Renal cortical epithelial cell (primary cell): ENCODE data around the gene PAPSS1. TPM values are rescaled to one million over a fixed set of nuclear protein-coding genes. Genes with fewer than 3 reads are reported as not detected.
A peak's percentile ranks its signal among the peaks of the same experiment; 100 is the strongest.
"Not testable (repeated sequence)": the region's sequence is repeated elsewhere in the genome, so short reads cannot be mapped to it uniquely, and the experiment has no call there.

ENCODE experiments used
- DNase-seq: peaks from one replicate; pipeline ENCODE4 v3.0.0-alpha.2; 2011; ENCODE audit warnings: low read depth
- total RNA-seq: library from RNA; depleted of rRNA; stranded (reverse); fragments of >200 nt; gene quantifications from 2 replicates; pipeline ENCODE4 v1.2.3, GENCODE V29; 2014

Gene PAPSS1
- total RNA-seq, 1 donor from 2014 or later, result 123 TPM

DNA sequence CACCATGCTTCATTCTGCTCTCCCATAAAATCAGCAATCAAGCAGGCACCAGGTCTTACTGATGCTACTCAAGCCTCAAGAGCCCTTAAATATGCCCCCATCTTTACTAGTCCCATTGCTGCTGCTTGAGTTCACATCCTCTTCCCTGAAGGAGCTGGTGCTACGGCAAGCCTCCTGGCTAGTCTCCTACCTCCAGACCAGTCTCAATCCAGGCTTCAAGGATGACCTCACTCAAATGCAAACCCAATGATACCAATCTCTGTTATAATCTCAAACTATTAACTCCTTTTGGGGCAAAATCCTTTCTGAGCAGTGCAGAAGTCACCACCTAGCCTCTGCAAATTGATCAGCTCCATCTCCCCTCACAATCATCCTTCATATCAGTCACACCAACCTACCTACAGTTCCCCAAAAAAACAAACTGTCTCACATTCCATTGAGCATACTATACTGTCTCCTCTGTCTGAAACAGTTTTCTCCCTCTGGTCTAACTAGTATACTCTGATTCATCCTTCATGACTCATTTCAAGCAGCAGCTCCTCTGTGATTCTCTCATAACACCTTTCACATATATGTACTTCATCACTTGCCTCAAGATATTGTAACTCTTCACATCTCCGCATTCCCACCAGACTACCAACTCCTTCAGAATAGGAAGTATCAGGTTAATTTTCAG is 30.0 kb downstream of the PAPSS1 start:
- peak; percentile 89 for DNase-seq

DNA sequence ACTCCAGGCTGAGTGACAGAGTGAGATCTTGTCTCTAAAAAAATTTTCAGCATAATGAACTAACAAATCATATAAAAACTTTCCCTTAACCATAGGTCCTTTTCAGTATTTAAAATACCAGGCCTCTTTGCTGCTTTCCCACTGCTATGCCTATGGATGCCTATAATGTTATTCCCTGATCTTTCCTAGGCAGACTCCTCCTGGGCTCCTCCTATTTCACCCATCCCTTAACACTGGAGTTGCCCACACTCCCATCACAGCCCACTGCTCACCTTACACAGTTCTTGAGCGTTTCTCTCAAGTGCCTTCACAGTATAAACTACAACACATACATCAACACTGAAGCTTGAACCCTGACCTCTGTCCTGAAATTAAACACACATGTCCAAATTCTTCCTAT is 31.6 kb downstream of the PAPSS1 start:
- no peak for DNase-seq

DNA sequence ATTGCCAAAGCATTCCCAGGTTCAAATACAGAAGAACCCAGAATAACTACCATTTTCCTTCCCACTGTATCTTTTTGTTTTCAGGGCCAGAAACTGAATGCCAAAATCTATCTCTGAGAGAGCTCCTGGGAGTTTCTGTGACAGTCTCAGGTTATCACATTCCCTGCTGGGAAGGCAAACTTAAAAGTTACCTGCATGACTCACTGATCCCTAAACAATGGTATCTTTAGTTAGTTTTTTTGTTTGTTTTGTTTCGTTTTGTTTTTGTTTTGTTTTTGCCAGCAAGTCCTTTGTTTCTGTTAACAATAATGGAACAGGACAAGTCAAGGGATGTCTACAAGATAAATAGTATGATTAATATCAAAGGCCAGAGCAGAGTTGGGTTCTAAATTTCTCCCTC is 34.3 kb downstream of the PAPSS1 start:
- no peak for DNase-seq

DNA sequence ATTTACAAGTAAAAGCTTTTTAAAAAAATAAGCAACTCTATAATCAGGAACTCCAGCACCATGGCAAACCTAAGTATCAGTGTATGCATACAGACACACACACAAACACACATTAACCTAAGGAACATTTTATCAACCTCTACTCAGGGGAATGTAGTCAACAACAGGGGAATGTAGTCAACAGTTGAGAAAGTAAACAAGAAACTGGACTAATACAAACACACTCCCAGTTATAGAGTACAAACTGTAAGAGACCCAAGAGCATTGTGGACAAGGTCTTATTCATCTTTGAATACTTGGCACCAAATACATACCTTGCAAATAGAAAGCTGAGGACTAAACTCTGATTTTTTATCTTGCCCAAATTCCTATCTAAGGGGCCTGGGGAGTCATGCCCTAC is 36.2 kb downstream of the PAPSS1 start:
- DNase-seq, result peak; percentile 21

DNA sequence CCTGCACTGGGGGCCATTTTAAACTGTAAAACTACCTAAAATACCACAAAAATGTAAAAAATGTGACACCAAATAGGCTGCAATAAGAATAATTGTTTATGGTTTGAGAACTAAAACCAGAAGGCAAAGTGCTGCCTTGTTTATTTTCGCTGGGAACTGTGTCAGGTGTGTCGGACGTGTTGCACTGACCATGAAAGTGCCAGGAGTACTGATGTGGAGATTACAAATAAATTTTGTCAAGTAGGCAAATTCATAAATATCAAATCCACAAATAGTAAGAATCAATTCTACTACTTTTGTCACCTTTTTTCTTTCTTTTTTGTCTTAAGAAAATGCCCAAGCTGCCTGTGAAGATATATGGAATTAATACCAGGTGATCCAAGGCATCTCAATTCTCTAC is 37.7 kb downstream of the PAPSS1 start:
- DNase-seq, result no peak

DNA sequence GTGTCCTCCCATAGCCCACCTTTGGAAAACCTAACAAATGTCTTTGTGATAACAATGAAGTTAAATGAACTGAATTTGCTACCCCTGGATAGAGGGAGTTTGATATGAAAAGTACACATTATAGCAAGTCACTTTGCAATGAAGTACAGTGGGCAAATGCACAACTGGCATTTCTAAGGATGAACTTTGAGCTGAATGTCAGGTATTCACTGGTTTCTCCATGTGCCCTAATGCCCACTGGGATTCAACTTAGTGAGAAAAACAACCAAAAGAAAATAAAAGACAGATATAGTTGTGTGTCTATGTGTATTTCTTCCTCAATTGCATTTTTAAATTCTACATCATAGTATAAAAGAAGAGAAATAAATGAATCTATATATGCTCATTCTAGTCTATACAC is 51.0 kb downstream of the PAPSS1 start:
- DNase-seq, result no peak

DNA sequence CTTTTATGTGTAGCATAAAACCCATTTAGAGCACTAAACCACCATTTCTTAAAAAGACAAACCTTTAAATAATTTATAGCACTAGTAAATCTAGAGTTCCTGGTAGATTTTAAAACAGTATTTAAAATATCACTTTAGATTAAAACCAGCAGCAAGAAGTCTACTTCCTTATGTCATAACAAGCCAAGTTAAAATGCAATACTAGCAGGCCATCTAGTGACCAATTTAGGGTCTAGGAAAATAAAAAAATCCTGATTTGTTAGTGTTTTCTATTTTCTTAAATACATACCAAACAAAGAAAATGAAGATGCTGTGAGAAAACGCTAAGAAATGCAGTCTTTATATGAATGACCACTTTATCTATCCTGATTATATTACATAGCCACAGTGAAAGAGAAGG is 53.9 kb downstream of the PAPSS1 start:
- peak; percentile 59 for DNase-seq

DNA sequence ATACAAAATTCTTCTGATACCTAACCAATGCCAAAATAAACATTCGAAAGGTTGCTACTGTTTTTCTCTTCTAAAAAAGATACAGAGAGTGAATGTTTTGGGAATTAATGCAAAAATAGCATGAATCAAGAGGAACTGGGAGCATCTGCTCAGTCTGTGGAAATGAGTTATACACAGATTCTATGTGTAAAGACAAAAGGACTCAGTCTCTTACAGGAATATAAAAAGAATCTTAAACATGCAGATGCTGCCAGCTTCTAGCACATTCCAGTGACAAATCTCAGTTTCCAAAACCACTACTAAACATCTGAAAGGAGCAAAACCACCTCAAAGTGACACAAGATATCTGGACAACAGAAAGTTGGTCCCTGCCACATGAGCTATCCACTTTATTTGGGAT is 55.0 kb downstream of the PAPSS1 start:
- no peak for DNase-seq

DNA sequence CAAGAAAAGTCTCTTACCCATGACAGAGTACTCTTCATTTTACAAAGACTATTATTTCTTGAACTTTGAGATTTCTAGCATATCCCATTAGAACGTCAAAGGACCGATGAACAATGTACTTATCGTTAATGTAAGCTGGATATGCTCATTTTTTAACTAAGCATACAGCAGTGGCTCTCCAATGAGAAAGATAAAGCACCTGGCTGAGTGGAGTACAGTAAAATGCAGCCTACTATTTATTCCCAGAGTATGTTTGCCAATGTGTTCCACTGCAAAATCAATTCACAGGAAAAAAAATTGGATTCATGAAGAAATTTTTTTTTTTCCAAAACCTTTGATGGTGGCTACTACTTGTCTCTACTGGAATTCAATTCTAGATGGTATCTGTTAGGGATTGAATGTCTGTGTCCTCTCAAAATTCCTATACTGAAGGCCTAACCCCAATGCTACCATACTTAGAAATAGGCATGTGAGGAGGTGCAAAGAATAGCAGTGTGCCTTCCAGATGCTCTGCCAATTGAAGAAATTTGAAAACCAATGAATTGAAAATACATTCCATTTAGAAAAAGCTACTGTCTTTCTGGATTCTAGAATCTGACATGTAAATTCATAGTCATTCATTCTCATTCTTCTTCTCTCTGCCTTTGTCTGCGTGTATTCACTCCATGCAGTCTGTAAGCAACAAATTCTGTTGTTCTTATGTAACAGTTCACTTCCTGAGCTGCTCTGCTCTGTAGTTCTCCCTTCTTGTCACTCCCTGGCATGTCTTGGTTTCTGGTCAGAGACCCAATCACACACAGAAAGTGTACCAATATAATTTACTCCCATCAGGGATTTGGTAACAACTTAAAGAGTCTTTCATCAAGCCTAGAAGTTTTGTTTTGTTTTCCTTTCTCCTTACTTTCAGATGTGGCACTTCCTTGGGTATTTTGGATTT is 61.4 kb downstream of the PAPSS1 start:
- no peak for DNase-seq

DNA sequence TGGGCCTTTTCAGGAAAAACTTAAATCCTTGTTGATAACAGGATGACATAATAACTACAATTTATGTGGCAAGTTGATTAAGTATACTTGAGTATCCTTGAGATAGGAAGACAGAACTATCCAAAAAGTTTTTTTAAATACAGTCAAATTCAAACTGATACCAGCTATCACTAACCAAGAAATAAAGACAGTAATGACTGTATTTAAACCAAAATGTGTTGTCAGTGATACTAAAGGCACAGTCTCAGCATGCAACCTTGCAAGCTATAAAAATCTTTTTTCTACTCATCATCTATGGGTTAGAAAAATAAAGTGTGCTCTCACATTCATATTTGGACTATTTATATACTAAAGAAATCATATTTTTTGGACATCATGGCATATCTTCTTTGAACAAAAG is 64.7 kb downstream of the PAPSS1 start:
- no peak for DNase-seq

DNA sequence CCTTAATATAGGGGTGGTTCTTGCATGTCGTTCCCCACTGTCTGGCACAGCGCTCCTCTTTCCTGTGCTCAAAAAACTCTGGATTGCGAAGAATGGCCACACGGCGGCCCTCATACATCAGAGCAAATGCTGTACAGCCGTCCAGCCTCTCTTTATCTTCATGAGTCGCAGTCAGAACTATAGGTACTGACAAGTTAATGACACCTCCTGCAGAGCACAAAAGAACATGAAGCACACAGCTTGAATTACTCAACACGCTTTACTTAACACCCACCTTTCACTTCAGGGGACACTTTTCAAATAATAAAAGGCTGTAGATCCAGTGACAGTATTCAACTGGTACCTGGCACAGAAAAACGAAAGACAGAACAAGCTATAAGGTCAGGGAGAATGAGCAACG is 65.3 kb downstream of the PAPSS1 start:
- no peak for DNase-seq

DNA sequence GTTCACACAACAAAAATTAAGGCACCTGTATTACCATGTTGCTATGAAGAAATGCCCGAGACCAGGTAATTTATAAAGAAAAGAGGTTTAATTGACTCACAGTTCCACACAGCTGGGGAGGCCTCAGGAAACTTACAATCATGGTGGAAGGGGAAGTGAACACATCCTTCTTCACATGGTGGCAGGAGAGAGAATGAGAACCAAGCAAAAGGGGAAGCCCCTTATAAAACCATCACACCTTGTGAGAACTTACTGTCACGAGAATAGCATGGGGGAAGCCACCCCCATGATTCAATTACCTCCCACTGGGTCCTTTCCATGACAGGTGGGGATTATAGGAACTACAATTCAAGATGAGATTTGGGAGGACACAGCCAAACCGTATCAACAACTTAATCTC is 68.6 kb downstream of the PAPSS1 start:
- not testable (repeated sequence) for DNase-seq

DNA sequence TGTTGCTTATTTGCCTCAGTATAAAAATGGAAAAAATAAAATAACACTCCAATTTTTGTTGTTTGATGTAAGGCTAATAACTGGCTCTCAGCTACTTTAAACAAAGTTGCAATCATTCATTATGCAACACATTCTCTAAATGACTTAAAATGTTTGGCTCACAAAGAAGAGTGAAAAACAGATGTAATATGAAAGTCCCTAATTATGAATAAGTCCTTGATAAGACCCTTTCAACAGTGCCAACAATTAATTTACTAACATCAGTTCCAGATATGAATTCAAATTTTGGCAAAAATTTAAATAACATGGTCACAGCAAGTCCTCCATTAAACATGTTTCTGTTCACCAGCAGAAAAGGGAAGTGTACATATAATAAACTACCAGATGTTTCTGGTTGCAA is 69.8 kb downstream of the PAPSS1 start:
- DNase-seq, result no peak

DNA sequence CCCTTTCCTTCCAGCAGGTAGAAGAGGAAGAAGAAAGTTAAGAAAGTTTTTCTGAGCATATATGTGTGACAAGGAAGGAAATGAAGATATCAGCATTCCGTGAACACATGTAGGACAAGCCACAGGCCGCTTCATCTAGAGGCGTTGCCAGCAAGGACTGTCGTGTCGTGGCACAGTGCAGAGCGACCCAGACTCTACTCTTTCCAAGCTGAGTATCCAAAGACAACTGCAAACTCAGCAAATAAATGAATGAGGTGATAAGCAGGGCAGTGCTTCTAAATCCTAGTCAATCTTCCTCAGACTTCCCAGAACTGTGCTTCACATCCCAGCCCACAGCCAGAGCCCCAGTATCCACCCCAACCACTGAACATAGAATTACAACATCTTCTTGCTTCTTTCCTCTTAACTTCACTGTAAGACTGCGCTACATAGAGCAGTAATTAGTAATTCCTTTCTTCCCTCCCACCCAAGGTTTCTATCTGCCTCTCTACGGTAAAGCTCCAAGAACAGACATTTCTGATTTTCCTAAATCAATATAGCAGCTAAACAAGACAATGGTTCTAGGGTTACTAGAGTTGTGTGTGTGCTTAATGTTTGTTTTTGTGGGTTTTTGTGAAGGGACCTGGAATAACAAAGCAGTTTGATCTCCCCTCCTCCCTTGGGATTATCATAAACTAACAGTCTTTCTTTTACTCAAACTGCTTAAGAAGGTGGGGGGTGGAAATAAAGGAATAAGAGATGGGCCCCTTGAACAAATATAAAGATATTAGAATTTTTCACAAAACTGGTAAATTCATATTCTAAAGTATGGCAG is 71.6 kb downstream of the PAPSS1 start:
- no peak for DNase-seq

DNA sequence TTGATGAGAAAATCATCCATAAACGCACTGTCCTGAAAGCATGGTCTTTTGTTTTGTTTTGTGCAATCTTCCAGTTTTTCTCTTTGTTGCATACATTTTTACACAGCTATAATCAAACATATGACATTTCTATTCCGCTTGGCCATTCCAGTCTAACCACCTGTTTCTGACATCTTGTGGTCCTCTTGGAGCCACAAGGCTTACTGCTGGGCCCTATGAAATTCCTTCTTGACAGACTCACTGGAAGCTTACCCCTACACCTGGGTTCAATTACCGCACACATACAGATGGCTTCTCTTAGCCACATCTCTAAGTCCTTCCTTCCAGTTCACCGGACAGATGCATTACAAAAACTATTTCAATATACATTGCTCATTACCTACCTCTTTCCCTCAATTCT is 72.4 kb downstream of the PAPSS1 start:
- no peak for DNase-seq

DNA sequence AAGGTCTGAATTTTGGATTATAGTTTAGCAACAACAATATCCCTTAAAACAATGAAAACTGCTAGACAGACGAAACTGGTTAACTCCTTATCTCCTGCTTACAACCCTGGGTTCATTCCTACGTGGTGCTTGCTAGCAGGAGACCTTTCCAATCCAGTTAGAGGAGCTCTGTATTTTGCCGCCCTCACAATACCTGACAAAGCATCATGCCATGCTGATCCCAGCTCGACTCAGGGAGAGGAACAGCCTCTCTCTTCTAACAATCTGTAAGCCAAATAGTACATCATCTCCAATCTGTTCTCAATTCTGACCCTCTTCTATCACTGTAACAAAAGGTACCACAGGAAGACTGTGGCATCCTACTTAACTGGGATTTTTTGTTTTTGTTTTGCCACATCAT is 74.4 kb downstream of the PAPSS1 start:
- DNase-seq, result no peak

DNA sequence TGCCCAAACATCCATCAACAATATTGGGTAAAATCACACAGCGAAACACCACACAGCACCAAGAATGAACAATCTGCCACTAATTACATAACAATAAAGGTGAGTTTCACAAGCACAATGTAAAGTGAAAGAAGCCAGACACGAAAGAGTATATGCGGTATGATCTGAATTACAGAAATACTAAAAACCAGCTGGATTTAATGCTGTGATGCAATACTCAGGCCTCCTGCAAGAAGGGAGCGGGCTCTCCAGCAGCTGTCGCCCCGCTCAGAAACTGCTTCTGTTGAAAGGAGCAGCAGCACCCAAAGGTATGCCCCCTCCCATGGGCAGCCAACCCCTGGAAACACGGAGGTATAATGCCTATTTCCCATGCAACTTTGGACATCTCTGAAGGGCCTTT is 77.0 kb downstream of the PAPSS1 start:
- no peak for DNase-seq

DNA sequence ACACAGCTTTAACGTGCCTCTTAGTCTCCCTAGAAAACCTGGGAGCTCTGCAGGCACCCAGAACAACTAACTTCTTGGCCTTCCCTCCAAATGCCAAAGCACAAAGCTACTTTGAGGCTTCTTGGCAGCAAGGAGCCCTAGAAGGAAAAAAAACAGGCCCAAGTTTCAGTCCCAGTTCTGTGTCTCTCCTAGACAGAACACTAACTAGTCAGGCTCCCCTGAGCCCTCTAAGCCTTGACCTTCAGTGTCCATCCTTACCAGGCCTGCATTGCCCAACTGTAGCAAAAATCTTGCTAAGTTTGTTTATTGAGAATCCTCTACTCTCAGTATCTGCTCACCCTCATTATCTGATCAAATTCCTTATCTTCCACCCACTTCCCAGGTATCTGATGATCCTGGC is 79.2 kb downstream of the PAPSS1 start:
- DNase-seq, result no peak

DNA sequence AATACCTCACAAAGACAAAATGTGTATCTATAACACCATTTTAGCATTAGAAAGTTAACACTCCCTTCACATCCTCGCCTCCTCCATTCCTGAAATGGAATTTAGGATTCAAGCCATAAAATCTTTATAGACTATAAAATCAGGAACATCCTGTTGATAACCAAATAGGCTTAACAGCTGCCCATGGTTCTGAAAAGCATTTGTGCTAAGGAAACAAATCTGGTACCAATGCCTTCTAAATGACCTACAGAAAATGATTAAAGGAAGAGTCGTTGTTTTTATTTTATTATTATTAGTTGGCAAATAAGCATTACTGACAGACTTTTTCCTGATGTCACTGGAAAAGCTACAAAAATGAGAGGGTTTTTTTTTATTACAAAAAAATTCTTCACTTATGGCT is 79.8 kb downstream of the PAPSS1 start:
- no peak for DNase-seq

DNA sequence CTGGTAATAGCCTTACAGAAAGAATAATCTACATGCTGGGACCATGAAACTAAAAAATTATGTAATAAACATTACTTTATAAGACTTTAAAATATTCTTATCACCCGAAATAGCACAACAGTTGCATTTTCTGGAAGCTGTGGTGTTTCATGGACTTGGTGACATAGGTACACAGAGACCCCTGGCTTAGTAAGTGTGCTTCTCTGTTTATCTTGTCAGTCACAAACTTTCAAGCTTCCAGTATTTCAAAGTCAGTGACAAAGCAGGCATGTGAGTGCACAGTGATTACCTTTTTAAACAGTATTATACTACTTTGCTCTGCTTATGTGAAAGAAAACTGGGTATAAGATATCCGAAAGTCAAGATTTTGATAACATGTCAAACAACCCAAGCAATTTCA is 84.3 kb downstream of the PAPSS1 start:
- no peak for DNase-seq

DNA sequence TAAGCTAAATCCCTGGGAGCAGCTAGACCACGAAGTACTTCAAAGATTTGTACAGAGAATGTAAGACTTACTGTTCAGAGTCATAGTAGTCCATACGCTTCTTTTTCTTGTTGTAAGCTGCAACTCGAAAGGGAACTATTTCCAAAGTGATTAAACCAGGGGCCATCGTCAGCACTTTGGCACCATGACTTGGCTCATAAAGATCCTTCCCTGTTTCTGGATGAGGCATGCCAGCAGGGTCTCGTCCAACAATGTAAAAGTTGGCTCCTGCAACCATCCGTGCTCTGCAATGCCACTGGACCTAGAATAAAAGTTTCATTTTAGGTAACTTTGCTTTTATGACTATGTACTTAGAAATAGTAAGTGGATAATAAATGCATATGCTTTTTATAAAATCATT is 88.5 kb downstream of the PAPSS1 start:
- DNase-seq, result peak; percentile 64

DNA sequence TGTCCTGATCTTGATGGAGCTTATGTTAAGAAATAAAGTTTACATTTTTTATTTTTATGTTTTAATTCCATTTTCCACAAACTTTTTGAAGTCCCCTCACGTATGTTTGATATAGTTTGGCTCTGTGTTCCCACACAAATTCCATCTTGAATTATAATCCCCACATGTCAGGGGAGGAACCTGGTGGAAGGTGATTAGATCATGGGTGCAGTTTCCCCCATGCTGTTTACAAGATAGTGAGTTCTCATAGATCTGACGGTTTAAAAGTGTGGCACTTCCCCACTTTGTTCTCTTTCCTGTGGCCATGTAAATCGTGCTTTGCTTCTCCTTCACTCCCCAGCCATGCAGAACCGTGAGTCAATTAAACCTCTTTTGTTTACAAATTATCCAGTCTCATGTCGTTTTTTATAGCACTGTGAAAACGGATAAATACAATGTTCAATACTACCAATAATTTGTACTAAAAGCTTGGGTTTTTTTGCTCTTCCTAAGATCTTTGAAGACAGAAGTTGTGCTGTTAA is 89.8 kb downstream of the PAPSS1 start:
- DNase-seq, result peak; percentile 70
